Ureter (tissue), 1 donor: ENCODE results near the gene FANCD2OS. TPM values are rescaled to one million over a fixed set of nuclear protein-coding genes. Genes with fewer than 3 reads are reported as not detected.
"Not testable (repeated sequence)": the region's sequence is repeated elsewhere in the genome, so short reads cannot be mapped to it uniquely, and the experiment has no call there.

Experiments
- DNase-seq: peaks from one replicate; pipeline ENCODE4 v3.0.0-alpha.2; 2020; ENCODE audit warnings: low spot score
- total RNA-seq: library from RNA; stranded (reverse); gene quantifications from one replicate; pipeline ENCODE4 v1.2.4, GENCODE V29; 2023
- donor health status: DM: yes; HTN: yes; CAD: no.

The FANCD2OS gene
- total RNA-seq, 1 donor from 2014 or later, result not detected

- no peak for DNase-seq
These were observed 14.4 kb downstream of the FANCD2OS start for GRCh38 chr3:10093678-10094077.

GRCh38 chr3:10091387-10091786 is 16.7 kb downstream of the FANCD2OS start:
- DNase-seq, result not testable (repeated sequence)

- not testable (repeated sequence) for DNase-seq
These were observed 17.3 kb downstream of the FANCD2OS start for GRCh38 chr3:10090774-10091173.

- no peak for DNase-seq
These were observed 17.9 kb downstream of the FANCD2OS start for GRCh38 chr3:10090179-10090578.

- no peak for DNase-seq
These were observed 19.8 kb downstream of the FANCD2OS start for GRCh38 chr3:10088256-10088655.

GRCh38 chr3:10085738-10086137 is 22.3 kb downstream of the FANCD2OS start:
- no peak for DNase-seq

GRCh38 chr3:10081871-10082270 is 26.2 kb downstream of the FANCD2OS start:
- DNase-seq, result no peak

- DNase-seq, result no peak
These were observed 33.4 kb downstream of the FANCD2OS start for GRCh38 chr3:10074666-10075065.

- DNase-seq, result not testable (repeated sequence)
These were observed 38.0 kb downstream of the FANCD2OS start for GRCh38 chr3:10070077-10070476.

GRCh38 chr3:10055097-10055496 is 53.0 kb downstream of the FANCD2OS start:
- DNase-seq, result no peak

Other genes starting within 250 kb of the FANCD2OS start
- 1.1 TPM for gene CIDEC, start 228.0 kb downstream of the FANCD2OS start, total RNA-seq
- gene JAGN1, start 217.6 kb downstream of the FANCD2OS start, total RNA-seq, result 26.6 TPM
- gene IL17RE, start 205.4 kb downstream of the FANCD2OS start, total RNA-seq, result 11.9 TPM
- 34.0 TPM for gene IL17RC, start 191.2 kb downstream of the FANCD2OS start, total RNA-seq
- 37.0 TPM for gene CRELD1, start 174.4 kb downstream of the FANCD2OS start, total RNA-seq
- 3.5 TPM for gene PRRT3, start 155.8 kb downstream of the FANCD2OS start, total RNA-seq
- 63.1 TPM for gene EMC3, start 121.4 kb downstream of the FANCD2OS start, total RNA-seq
- 7.9 TPM for gene FANCD2, start 81.8 kb downstream of the FANCD2OS start, total RNA-seq
- 158 TPM for gene BRK1, start 7.4 kb upstream of the FANCD2OS start, total RNA-seq
- gene VHL, start 33.5 kb upstream of the FANCD2OS start, total RNA-seq, result 55.3 TPM
- gene IRAK2, start 56.7 kb upstream of the FANCD2OS start, total RNA-seq, result 20.3 TPM
- 37.8 TPM for gene TATDN2, start 140.2 kb upstream of the FANCD2OS start, total RNA-seq
- 0.81 TPM for gene GHRL, start 184.7 kb upstream of the FANCD2OS start, total RNA-seq
- 82.9 TPM for gene SEC13, start 212.9 kb upstream of the FANCD2OS start, total RNA-seq